Lower leg skin (tissue), 3 donors: ENCODE measurements around the gene SHOX.

ENCODE experiments used
- POLR2A ChIP-seq, 2 donors: fragments of 450-650 bp; IDR thresholded peaks; one replicate each; pipeline ENCODE4 v1.6.1; 2016 to 2017; ENCODE audit warnings: antibody characterized with exemption in 2 of 2, mild to moderate bottlenecking in 1 of 2, moderate library complexity in 1 of 2
- TF ChIP-seq, protein P1 (sequence below), 3 donors: fragments of 450-650 bp; IDR thresholded peaks; one replicate each; pipeline ENCODE4 v1.5.1; 2016; ENCODE audit warnings: antibody characterized with exemption in 3 of 3, mild to moderate bottlenecking in 3 of 3, moderate library complexity in 2 of 3

DNA sequence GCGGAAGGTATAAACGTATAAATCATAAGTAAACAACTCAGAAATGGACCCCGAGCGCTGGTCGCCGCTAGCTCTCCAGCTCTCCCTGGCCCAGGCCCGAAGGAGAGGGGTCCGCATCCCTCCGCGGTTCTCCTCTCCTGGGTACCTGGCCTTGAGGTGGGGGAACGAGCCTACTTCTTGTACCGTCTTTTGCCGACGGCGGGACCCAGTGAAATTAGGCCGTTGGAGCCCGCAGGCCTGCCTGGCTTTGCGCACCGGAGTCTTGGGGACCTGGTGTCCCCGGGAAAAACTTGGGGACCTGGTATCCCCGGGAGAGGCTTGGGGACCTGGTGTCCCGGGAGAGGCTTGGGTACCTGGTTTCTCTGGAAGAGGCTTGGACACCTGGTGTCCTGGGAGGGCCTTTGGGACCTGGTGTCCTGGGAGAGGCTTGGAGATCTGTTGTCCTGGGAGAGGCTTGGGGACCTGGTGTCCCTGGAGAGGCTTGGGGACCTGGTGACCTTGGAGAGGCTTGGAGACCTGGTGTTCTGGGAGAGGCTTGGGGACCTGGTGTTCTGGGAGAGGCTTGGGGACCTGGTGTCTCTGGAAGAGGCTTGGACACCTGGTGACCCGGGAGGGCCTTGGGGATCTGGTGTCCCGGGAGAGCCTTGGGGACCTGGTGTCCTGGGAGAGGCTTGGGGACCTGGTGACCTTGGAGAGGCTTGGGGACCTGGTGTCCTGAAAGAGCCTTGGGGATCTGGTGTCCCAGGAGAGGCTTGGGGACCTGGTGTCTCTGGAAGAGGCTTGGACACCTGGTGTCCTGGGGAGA is 12.0 kb downstream of the SHOX start:
- TF ChIP-seq, protein P1, sequence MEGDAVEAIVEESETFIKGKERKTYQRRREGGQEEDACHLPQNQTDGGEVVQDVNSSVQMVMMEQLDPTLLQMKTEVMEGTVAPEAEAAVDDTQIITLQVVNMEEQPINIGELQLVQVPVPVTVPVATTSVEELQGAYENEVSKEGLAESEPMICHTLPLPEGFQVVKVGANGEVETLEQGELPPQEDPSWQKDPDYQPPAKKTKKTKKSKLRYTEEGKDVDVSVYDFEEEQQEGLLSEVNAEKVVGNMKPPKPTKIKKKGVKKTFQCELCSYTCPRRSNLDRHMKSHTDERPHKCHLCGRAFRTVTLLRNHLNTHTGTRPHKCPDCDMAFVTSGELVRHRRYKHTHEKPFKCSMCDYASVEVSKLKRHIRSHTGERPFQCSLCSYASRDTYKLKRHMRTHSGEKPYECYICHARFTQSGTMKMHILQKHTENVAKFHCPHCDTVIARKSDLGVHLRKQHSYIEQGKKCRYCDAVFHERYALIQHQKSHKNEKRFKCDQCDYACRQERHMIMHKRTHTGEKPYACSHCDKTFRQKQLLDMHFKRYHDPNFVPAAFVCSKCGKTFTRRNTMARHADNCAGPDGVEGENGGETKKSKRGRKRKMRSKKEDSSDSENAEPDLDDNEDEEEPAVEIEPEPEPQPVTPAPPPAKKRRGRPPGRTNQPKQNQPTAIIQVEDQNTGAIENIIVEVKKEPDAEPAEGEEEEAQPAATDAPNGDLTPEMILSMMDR (IDR thresholded peaks at IDR 0.05) = no peak
- TF ChIP-seq POLR2A (IDR thresholded peaks at IDR 0.05) = no peak
